HG03159 (cell line): ENCODE measurements around the gene PHACTR3.

Experiments used
- ATAC-seq: cut with Tn5 transposase; IDR thresholded peaks from one replicate; pipeline ENCODE4 v1.9.1; 2021; ENCODE audit warnings: mild to moderate bottlenecking, moderate library complexity; ENCODE audit not compliant: unreplicated experiment

The PHACTR3 gene

DNA sequence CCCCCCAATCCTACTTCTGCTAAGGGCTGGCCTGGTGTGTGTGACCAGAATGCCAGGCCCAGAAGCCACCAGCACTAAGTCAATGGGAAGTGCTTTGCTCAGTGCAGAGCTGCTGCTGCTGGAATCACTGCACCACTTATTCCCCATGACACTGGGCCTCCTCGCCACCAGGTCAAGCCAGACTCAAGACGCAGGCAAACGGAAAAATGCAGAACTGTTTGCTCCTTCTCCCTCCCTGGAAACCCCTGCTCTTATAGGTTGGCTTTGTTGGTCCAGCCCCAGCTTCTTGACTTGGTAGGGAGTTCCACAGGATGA is 121.9 kb downstream of the PHACTR3 start:
- no peak for ATAC-seq

DNA sequence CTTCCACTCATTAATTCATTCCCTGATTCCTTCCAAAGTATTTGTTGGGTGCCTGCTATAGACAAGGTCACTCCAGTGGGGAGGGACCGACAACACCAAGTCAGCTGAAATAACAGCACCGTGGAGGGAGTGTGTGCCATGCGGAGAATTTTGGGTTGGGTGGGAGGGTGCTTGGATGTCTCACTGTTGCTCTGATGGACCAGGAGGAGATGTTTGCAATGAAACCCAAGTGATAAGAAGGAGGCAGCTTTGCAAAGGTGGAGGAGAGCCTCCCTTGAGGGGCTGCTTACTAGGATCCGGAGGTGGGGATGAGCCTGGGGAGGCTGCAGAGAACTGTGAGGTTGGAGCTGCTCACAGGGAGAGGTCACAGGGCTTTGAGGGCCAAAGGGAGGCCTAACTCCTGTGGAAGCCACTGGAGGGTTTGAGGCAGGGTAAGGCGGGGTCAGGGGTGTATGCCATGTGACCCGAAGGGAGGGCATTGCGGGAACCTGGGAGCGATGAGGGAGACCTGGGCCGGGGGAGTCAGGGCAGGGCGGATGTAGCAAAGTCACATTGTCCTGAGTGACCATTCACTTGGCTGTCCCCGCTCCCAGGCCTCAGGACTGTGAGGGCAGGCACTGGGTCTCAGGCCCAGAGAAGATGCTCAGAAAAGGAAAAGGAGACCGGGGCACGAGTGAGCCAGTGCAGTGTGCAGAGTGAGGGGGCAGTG is 124.5 kb downstream of the PHACTR3 start:
- ATAC-seq = no peak

DNA sequence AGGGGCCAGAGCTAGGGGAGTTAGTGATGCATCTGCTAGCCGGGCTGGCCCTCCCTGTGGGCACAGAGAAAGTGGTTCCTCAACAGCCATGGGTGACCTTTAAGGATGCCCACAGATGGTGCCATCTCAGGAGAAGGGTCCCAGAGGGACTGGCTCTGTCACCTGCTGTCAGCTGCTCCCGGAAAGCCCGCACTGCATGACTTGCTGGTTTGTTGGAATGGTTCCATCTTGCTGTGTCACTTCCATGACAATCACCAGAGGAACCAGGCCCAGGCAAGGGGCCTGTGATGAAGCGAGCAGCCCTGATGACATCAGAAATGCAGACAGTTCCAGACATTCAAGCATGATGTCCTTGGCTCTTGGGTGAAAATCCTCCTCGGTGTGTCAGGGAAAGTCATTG is 125.2 kb downstream of the PHACTR3 start:
- ATAC-seq = no peak

DNA sequence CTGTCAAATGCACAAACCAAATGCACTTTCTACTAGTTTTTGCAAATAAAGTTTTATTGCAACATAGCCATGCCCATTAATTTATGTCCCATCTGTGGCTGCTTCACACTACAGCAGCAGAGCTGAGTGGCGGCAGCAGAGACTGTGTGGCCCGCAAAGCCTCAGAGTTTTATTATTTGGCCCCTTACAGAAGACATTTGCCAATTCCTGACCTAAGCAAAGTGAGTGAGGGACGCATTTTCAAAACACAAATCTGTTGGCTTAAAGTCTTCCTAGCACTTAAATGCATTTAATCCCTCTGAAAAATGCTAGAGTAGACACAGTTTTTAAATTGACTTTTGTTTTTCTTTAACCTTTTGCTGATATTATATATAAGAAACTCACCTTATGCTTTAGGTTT is 126.4 kb downstream of the PHACTR3 start:
- ATAC-seq = no peak

DNA sequence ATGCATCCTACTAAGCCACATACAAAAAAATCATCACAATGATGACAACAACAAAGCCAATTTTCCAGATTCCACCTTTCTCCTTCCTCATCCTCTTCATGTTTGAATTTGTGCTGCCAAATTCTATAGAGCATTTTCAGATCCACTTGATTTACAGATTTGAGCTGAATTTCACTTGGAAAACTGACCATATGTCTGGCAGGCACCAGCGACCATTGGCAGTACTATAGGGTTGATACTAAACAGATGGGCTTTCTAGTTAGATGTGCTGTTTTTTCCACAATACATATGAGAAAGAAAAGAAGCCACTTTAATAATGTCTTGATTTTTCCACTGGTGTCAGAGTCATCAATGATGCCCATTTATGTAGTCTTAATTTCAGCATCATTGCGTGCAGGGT is 127.0 kb downstream of the PHACTR3 start:
- ATAC-seq = no peak

DNA sequence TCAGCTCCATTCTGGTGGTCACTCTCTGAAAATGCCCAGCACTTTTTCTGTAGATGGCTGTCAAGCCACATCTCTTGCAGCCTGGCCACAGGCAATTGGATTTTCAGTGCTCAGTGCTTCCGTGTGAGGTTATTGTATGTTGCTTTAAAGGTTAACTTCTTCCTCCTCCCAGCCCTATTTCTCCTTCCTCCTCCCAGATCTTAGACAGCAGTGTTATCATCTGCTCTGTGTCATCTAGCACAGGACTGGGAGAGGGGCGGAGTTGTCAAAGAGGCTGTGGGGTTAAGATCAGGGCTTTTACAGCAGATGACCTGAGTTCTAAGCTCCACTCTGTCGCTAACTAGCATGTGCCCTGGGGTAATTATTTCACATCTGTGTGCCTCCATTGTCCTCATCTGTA is 129.0 kb downstream of the PHACTR3 start:
- no peak for ATAC-seq

DNA sequence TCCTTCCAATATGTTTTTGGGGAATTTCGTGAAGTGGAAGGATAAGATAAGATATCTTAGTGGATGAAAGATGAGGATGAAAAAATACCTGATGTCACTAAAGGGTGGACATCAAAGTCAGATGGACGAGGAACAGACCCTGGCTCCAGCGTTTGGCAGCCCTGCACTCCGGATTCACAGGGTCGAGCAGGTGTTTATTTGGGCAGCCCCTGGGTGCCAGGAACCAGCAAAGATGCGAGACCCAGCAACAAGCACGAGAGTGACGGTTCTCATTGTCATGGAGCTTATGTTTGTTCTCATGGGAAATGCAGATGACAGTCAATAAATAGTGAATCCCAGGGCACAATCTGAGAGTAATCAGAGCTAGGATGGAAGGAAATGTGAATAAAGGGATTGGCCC is 131.1 kb downstream of the PHACTR3 start:
- ATAC-seq = no peak

DNA sequence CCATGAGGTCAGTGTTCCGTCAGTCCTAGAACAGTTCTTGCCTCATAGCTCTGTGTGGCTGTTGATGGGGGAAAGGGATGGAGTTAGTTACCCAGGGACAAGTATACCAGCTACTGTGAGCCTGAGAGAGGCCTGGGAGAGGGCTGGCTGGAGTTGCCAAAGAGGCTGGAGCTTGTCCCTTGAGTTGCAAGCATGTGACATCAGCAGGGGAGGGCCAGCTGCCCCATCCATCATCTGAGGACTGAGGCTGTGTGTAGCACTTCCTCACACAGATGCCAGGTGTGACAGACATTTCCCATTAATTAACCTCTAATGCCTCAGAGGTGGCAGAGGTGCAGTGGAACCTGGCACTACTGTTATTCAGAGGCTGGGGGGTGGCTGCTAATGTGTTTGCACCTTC is 131.6 kb downstream of the PHACTR3 start:
- no peak for ATAC-seq

DNA sequence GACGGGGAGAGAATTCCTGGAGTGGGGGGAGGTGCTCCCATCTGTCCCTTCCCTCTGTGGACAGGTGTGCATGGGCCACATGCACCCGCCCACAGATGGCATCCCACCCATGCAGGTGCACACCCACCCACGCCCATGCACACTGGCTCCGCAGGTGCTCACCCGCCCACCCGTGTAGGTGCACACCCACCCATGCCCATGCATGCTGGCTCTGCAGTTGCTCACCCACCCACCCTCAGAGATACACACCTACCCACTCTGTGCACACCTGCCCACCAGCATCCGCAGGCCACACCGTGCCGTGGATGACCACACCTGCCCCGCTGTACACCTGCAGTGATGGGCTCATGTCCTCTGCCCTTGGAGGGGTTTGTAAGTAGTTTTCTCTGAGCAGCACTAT is 132.0 kb downstream of the PHACTR3 start:
- ATAC-seq = no peak

DNA sequence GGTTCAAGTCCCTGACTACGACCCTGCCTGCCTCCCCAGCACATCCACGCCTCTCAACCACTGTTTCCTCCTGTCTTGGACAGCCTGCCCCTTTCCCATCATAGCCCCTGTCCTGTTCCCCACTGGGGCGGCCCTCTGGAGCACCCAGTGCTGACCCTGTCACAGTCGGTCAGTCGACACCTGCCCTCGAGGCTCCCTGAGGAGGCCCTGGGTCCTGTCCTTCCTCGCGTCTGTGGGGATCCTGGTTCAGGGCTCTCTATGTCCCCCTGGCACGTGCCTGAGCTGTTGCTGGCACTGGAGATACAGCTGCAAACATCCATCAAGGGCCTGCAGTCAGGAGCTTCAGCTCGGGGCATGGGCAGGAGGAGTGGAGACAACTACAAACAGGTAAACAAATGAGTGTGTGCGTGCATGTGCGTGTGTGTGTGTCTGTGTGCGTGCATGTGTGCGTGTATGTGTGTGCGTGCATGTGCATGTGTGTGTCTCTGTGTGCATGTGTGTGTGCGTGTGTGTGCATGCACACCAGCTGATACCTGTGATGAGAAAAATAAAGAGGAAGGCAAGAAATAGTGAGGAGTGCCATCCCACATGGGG is 132.8 kb downstream of the PHACTR3 start:
- ATAC-seq = no peak

DNA sequence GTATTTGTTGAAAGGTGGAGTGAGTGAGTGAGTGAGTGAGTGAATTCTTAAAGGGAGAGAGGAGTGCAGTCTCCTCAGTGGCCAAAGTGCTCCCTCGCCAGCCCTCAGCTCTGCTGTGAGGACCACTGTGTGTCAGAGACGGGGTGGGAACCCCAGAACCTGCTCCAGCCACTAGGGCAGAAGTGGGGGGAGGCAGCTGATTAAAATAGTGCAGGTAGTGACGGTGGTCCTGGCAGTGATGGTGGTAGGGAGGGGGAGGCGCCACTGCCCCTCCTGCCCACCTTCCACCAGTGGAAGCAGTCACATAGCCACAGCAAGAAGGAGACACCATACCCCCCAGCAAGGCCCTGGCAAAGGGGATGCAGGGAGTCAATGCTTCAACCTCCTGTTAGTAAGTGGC is 133.5 kb downstream of the PHACTR3 start:
- ATAC-seq = no peak

DNA sequence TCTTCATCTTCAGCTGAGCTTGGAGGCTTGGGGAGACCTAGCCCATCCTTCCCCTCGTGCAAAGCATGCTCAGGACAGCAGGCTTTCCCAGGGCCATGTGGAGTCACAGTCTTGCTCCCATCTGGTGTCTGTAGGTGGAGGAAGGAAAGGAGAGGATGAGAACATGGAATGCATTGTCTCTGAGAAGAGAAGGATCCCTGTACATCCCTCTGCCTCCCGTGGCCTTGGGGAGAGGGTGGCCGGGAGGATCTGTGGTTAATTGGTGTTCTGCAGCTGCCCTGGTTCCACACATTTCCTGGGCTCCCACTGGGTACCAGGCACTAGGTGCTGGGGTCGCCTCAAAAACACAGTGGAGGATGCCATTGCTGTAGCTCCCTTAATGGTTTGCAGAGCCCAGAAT is 134.5 kb downstream of the PHACTR3 start:
- no peak for ATAC-seq

DNA sequence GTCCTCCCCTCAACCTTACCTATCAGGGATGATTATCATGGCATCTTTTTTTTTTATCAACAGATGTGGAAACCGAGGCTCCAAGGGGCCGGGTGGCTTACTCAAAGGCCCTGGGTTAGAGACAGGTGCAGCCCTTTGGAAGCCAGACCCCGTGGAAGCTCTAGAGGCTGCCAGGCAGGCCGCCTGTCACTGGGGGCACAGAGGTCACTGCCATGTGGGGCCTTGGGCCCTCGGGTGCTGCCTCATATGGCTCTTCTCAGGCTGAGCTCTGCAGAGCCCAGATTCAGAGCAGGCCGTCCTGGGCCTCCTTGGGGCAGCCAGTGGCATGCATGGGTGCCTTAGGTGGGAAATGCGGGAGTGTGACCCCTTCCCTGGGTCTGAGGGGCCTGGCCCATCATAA is 136.3 kb downstream of the PHACTR3 start:
- ATAC-seq = no peak

DNA sequence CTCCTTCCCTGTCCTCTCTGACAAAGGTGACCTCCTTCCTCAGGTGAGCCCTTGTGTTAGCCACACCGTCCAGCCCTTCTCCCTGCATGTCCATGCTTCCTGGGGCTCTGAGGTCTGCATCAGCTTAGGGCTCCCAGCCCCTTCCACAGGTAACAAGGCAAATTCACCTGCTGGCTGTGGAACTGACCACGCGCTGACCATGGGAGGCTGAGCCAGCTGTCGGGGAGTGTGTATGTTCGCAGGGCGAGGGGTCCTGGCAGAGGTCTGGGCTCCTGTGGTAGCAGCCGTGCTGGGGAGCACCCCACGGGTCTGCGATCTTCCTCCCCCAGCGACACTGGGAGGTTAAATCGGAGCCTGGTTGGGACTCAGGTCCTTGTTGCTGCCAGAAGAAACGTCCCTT is 136.7 kb downstream of the PHACTR3 start:
- no peak for ATAC-seq

DNA sequence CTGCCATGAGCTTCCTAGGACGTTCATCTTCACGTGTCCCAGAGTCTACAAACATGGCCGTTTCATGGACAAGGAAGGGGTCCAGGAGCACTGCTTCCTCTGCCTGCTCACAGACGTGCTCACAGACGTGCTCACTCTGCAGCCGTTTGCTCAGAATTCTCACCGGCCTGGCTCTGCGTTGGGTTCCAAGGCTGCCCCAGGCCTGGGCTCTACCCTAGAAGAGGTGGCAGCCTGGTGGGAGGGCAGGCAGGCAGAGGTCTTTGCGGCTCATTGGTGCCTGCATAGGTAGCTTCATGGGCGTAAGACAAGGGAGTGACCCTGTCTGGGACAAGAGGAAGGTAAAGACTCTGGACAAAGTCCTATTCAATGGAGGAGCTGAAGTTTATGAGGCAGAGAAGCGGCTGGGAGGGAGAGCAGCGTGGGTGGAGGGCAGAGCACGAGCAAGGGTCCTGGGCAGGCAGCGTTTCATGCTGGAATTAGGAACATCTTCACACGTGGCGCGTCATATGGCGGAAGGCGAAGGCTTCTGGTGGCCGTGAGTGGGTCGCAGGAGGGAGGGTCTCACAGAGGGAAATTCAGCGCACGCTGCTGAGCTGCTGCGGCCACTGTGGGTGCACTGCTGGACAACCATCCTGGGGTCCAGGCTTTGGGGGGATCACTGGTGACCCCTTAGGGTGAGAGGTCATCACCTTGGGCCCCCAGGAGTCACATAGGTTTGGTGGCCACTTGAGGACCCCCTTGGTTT is 138.2 kb downstream of the PHACTR3 start:
- ATAC-seq = no peak

DNA sequence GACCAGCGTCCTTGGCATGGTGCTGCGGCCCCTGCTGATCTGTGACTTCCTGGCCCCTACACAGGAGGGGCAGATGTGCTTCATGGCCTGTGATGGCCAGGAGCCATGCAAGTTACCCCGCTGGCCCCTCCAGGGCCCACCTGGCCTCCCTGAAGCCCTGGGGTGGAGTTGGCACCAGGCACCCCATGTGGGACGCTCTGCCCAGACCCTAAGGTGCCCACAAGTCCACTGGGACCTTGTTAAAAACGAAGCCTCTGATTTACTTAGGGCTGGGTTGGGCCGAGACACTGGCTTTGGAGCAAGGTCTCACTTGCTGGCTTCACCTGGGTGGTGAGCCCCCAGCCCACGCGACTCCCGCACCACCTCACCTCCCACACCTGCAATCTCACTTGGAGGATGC is 139.0 kb downstream of the PHACTR3 start:
- ATAC-seq = no peak

DNA sequence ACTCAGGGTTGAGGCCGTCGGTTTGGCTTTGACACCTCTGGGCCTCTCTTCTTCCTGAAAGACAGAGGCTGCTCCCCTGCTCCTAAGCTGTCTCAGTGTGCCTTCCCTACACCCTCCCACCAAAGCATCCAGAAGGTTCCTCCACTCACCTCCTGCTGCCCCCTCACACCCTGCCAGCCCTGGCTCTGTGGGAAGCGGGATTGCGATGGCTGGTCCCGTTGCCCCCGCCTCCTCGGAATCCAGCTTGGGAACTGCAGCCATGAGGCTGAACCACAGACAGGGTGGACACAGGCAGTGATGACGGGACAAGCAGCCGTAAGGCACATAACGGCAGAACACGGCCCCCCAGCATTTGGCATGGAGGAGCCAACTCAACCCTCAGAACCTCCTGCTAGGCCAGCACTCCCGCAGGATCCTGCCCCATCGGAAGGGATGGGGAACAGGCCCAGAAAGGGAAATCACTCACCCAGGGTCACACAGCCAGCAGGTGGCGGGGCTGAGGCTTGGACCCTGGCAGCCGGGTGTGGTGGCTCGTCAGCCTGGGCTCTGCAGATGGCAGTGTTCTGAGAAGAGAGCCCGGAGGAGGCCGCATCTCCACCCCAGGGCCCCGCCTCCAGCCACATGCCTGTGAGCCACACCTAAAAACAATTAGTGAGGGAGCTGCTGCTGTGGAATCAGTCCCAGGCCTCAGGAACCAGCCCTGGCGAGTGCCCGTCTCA is 139.6 kb downstream of the PHACTR3 start:
- ATAC-seq = peak; percentile 53

DNA sequence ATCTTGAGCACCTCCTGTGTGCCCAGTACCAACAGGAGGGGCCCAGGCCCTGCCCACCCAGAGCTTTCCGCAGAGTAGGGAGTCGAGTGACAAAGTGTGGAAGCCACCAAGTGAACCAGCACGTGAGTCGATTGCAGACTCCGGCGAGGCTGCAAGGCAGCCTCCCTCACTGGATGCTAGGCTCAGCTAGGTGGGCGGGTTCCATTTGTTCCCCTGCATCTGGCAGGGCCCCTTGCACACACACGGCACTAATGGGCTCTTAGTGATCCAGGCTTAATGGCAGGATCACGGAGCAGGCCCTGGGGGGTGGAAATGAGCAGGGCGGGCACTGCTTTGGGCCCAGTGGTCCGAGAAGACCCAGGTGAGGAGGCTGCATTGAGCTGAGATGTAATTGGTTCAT is 140.4 kb downstream of the PHACTR3 start:
- no peak for ATAC-seq

DNA sequence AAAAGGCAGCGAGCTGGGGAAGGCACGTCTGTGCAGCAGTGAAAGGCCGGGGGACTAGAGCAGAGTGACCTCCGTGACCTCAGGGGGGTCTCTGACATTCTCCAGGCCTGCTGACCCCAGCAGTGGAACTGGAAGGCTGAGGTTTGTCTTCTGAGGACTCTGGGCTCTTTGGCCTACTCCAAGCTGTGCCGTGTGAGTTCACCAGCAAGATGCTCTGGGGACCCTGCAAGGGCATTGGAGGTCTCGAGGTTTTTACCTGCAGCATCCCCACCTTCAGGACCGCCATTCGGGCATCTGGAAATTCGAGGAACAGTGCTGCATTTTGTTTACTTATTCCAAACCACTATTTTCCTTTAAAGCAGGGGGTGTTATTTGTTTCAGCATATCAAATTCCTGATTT is 140.9 kb downstream of the PHACTR3 start:
- ATAC-seq = no peak

DNA sequence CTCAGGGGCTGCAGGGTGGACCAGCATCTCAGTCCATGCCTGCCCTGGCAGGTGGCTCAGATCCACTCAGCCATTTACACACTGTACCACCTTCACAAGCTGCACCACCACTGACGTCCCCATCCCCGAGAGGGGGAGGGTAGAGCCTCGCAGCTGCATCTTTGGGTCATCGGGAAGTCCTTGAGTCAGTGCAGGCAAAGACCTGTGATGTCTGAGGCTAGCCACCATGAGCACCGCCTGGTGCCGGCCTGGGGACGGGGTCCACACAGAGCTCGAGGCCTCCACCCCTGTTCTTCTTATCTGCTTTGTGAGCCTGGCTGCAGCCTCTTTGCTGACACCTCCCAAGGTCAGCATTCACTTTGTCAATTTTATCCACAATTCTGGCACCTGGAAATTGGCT is 141.4 kb downstream of the PHACTR3 start:
- no peak for ATAC-seq

DNA sequence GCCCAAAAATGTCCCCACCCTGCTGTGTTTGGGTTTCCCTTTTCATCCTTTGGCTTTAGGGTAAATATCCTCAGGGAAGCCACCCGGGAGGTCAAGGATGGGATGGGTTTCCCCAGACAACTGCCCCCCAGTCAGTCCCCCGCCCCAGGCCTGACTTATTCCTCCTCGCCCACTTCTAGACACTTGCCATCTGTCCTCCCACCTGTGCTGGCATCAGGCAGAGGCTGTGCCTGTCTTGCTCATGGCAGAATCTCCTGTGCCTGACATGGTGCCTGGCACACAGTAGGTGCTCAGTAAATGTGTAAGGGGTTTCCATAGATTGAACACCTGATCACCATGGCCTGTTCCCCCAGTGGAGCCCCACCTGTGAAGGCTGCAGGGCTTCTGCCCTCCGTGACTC is 141.8 kb downstream of the PHACTR3 start:
- ATAC-seq = no peak
